ENCODE data around the gene STN1.

- TF ChIP-seq EP300 (IDR thresholded peaks at IDR 0.05; ENCODE audit: borderline replicate concordance) (no peak), MAX (IDR thresholded peaks at IDR 0.05) (no peak), EGR1 (IDR thresholded peaks at IDR 0.05) (no peak), TAF1 (IDR thresholded peaks at IDR 0.05; ENCODE audit: low read depth) (no peak), REST (IDR thresholded peaks at IDR 0.05; ENCODE audit: low read depth) (no peak), RAD21 (IDR thresholded peaks at IDR 0.05; ENCODE audit: low read depth) (no peak), CREB1 (IDR thresholded peaks at IDR 0.05; ENCODE audit: low read depth) (no peak)
Measured at GRCh38 chr10:103855852-103856796, 61.9 kb downstream of the STN1 start.
